Measurements from ENCODE around the gene RBMS1. TPM values are rescaled to one million over a fixed set of nuclear protein-coding genes. Genes with fewer than 3 reads are reported as not detected.

Gene RBMS1
- total RNA-seq, result 100 to 1,000 TPM; 109 to 125 TPM
- long read RNA-seq, donor 1, full-length matches to known transcripts, result 10 of 63 reads
- long read RNA-seq, donor 1, partial matches to known transcripts, result 4 of 63 reads
- long read RNA-seq, donor 1, other reads (novel, unspliced or antisense), result 49 of 63 reads
- long read RNA-seq, donor 2, full-length matches to known transcripts, result 19 of 85 reads
- long read RNA-seq, donor 2, partial matches to known transcripts, result 6 of 85 reads
- long read RNA-seq, donor 2, other reads (novel, unspliced or antisense), result 60 of 85 reads

GRCh38 chr2:160493227-160494028, at the start of gene RBMS1:
TSS of gene RBMS1 (minus strand) at chr2:160493807. CDS start at chr2:160493363, 444 bp downstream.
- intact Hi-C loops (cut with DNase I), result no loop called here
- peak; percentile 84 for DNase-seq (ENCODE audit: low spot score)

GRCh38 chr2:160541745-160542144, 48.1 kb upstream of the RBMS1 start:
- intact Hi-C loops (cut with DNase I), result no loop called here
- DNase-seq (ENCODE audit: low spot score), result no peak

GRCh38 chr2:160538559-160539355, 45.1 kb upstream of the RBMS1 start:
- no peak for DNase-seq (ENCODE audit: low spot score)
- intact Hi-C loops (cut with DNase I), result no loop called here

GRCh38 chr2:160538115-160538514, 44.5 kb upstream of the RBMS1 start:
- intact Hi-C loops (cut with DNase I), result no loop called here
- DNase-seq (ENCODE audit: low spot score), result no peak

- no peak for DNase-seq (ENCODE audit: low spot score)
- intact Hi-C loops (cut with DNase I), result no loop called here
These were observed 41.4 kb upstream of the RBMS1 start for GRCh38 chr2:160534996-160535395.

- intact Hi-C loops (cut with DNase I), result no loop called here
These were observed 40.6 kb upstream of the RBMS1 start for GRCh38 chr2:160534249-160534648.

GRCh38 chr2:160533482-160533881, 39.9 kb upstream of the RBMS1 start:
- intact Hi-C loops (cut with DNase I), result no loop called here
- DNase-seq (ENCODE audit: low spot score), result no peak

More at GRCh38 chr2:160534249-160534648, 40.6 kb upstream of the RBMS1 start:
- no peak for DNase-seq (ENCODE audit: low spot score)

GRCh38 chr2:160532388-160532787, 38.8 kb upstream of the RBMS1 start:
- DNase-seq (ENCODE audit: low spot score), result no peak
- intact Hi-C loops (cut with DNase I), result no loop called here

- DNase-seq (ENCODE audit: low spot score), result no peak
- intact Hi-C loops (cut with DNase I), result no loop called here
These were observed 29.5 kb upstream of the RBMS1 start for GRCh38 chr2:160522951-160523710.

GRCh38 chr2:160517731-160518130, 24.1 kb upstream of the RBMS1 start:
- intact Hi-C loops (cut with DNase I), result no loop called here
- DNase-seq (ENCODE audit: low spot score), result no peak

GRCh38 chr2:160516547-160517365, 23.1 kb upstream of the RBMS1 start:
- no peak for DNase-seq (ENCODE audit: low spot score)
- intact Hi-C loops (cut with DNase I), result no loop called here

GRCh38 chr2:160515120-160515519, 21.5 kb upstream of the RBMS1 start:
- intact Hi-C loops (cut with DNase I), result no loop called here
- no peak for DNase-seq (ENCODE audit: low spot score)

GRCh38 chr2:160513120-160513519, 19.5 kb upstream of the RBMS1 start:
- intact Hi-C loops (cut with DNase I), result no loop called here
- DNase-seq (ENCODE audit: low spot score), result no peak

- intact Hi-C loops (cut with DNase I), result no loop called here
- DNase-seq (ENCODE audit: low spot score), result no peak
These were observed 18.9 kb upstream of the RBMS1 start for GRCh38 chr2:160512491-160512890.

GRCh38 chr2:160510617-160511016, 17.0 kb upstream of the RBMS1 start:
- intact Hi-C loops (cut with DNase I), result no loop called here
- DNase-seq (ENCODE audit: low spot score), result no peak

- intact Hi-C loops (cut with DNase I), result no loop called here
- no peak for DNase-seq (ENCODE audit: low spot score)
These were observed 15.4 kb upstream of the RBMS1 start for GRCh38 chr2:160509016-160509415.

GRCh38 chr2:160507464-160507863, 13.9 kb upstream of the RBMS1 start:
- intact Hi-C loops (cut with DNase I), result no loop called here
- DNase-seq (ENCODE audit: low spot score), result no peak

GRCh38 chr2:160507046-160507407, 13.4 kb upstream of the RBMS1 start:
- intact Hi-C loops (cut with DNase I), result no loop called here

More at GRCh38 chr2:160507046-160507407, 13.4 kb upstream of the RBMS1 start:
- no peak for DNase-seq (ENCODE audit: low spot score)

All from posterior vena cava (tissue), 2 donors.